Endodermal cell (in vitro differentiated cells): Measurements from ENCODE around the gene IKZF5. TPM values are rescaled to one million over a fixed set of nuclear protein-coding genes. Genes with fewer than 3 reads are reported as not detected.

ENCODE experiments used
- DNase-seq: peaks from one replicate; pipeline ENCODE4 v3.0.0-alpha.2; 2017
- H3K27ac ChIP-seq: 2 replicates; pipeline ENCODE4 v1.5.1; 2013; ENCODE audit warnings: mild to moderate bottlenecking, low read depth, low read length, moderate library complexity
- H3K27me3 ChIP-seq: 2 replicates; pipeline ENCODE4 v1.6.1; 2013; ENCODE audit warnings: mild to moderate bottlenecking, low read length, moderate library complexity; ENCODE audit not compliant: insufficient read depth, control insufficient read depth, poor library complexity, severe bottlenecking
- H3K36me3 ChIP-seq: 2 replicates; pipeline ENCODE4 v1.7.0; 2013; ENCODE audit warnings: mild to moderate bottlenecking, low read length, moderate library complexity; ENCODE audit not compliant: control insufficient read depth, insufficient read depth
- H3K4me1 ChIP-seq: one replicate; pipeline ENCODE4 v1.7.0; 2013; ENCODE audit warnings: low read length; ENCODE audit not compliant: control insufficient read depth, insufficient read depth
- H3K4me3 ChIP-seq: 2 replicates; pipeline ENCODE4 v1.5.1; 2013; ENCODE audit warnings: mild to moderate bottlenecking, low read length, moderate library complexity
- H3K9ac ChIP-seq: 2 replicates; pipeline ENCODE4 v1.6.1; 2013; ENCODE audit warnings: mild to moderate bottlenecking, low read length, moderate library complexity; ENCODE audit not compliant: poor library complexity, severe bottlenecking; ENCODE audit errors: extremely low read depth
- H3K9me3 ChIP-seq: 2 replicates; pipeline ENCODE4 v1.6.1; 2013; ENCODE audit warnings: mild to moderate bottlenecking, low read length, moderate library complexity; ENCODE audit not compliant: control insufficient read depth
- H3K27ac Mint-ChIP-seq: 2 replicates; pipeline ENCODE4 v1.8.0; 2020; ENCODE audit warnings: mixed read lengths
- H3K27me3 Mint-ChIP-seq: 2 replicates; pipeline ENCODE4 v1.8.0; 2021; ENCODE audit warnings: mild to moderate bottlenecking, mixed read lengths; ENCODE audit not compliant: insufficient read depth
- H3K36me3 Mint-ChIP-seq: 2 replicates; pipeline ENCODE4 v1.8.0; 2020; ENCODE audit warnings: low read depth, mixed read lengths
- H3K4me1 Mint-ChIP-seq: 2 replicates; pipeline ENCODE4 v1.8.0; 2020; ENCODE audit warnings: mixed read lengths
- H3K4me3 Mint-ChIP-seq: 2 replicates; pipeline ENCODE4 v1.8.0; 2020; ENCODE audit warnings: mild to moderate bottlenecking, moderate library complexity, mixed read lengths
- H3K9me3 Mint-ChIP-seq: 2 replicates; pipeline ENCODE4 v1.8.0; 2020; ENCODE audit warnings: mild to moderate bottlenecking, mixed read lengths
- CTCF ChIP-seq: fragments of 200-600 bp; sonication (generic); conservative IDR thresholded peaks from 2 replicates; pipeline ENCODE4 v1.5.0; 2021; ENCODE audit warnings: antibody characterized with exemption, mild to moderate bottlenecking
- WGBS, 2 experiments: methylation state at CpG; one replicate each; pipeline versions ENCODE4 v1.1.5 to v1.1.7; 2013; ENCODE audit warnings: missing lambda C conversion rate in 2 of 2, mixed read lengths in 1 of 2; ENCODE audit not compliant: insufficient coverage in 1 of 2, insufficient read length in 1 of 2; 5-methylcytosine and 5-hydroxymethylcytosine counted together
- total RNA-seq, 2 donors: library from RNA; stranded (reverse); fragmentation: NEBNext Ultra II Directional in 1 of 2; extraction: Animal tissue kit (Norgen Biotek cat#: 25700) in 1 of 2; gene quantifications; 2 replicates in 1 of 2; 3 replicates in 1 of 2; pipeline ENCODE4 v1.2.1, GENCODE V29; 2021

IKZF5 gene
- total RNA-seq, 2 donors from 2014 or later = 10.3 to 14.4 TPM

DNA sequence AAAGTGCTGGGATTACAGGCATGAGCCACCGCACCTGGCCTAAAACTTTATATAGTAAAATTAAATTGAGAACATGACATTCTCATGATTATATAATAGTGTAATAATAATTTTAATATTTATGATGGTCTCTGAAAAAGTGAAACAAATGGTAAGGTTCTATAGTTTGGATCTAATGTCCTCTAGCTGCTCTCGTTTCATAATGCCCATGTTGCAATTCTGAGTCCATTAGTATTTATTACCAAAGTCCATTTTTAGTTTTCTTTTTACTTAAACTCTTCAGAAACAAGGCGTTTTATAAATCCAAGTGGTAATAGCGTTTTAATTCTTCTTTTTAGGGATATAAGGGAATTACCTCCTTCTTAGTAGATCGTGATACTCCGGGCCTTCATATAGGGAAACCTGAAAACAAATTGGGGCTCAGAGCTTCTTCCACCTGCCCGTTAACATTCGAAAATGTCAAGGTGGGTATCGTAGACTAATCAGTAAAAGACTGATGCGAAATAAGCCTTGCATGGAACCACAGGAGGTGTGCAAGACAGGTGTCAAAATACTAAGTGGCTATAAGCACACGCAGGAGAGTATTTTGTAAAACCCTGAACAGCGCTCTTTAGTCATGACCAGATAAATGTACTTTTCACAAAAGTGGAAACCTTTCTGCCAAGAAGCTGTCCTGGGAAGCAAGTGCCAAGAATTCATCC, 34.3 kb upstream of the IKZF5 start:
- Mint-ChIP-seq H3K36me3 (peaks cover 35% of the 10 kb centered on the region), H3K4me3 (no peak overlapping the region), H3K4me1 (no peaks in the 10 kb centered on the region), H3K27ac (no peak overlapping the region), H3K27me3 (no peaks in the 10 kb centered on the region), H3K9me3 (no peaks in the 10 kb centered on the region)
- Histone ChIP-seq H3K27me3 (no peaks in the 10 kb centered on the region), H3K36me3 (peaks cover 31% of the 10 kb centered on the region), H3K9me3 (no peaks in the 10 kb centered on the region), H3K27ac (no peak overlapping the region), H3K9ac (no peak overlapping the region), H3K4me3 (no peak overlapping the region), H3K4me1 (no peaks in the 10 kb centered on the region)
- WGBS, 2 experiments = 83 to 91% methylated on average over 9 to 11 of the region's 12 CpGs
- TF ChIP-seq CTCF = no peak
- no peak for DNase-seq

GRCh38 chr10:123039632-123039930, 31.0 kb upstream of the IKZF5 start:
- Mint-ChIP-seq H3K27me3 (no peaks in the 10 kb centered on the region), H3K27ac (no peak overlapping the region), H3K9me3 (no peaks in the 10 kb centered on the region), H3K36me3 (peaks cover 38% of the 10 kb centered on the region), H3K4me3 (no peak overlapping the region), H3K4me1 (no peaks in the 10 kb centered on the region)
- no peak overlapping the region for H3K27ac ChIP-seq
- no peak overlapping the region for H3K4me3 ChIP-seq
- no peaks in the 10 kb centered on the region for H3K27me3 ChIP-seq
- no peaks in the 10 kb centered on the region for H3K4me1 ChIP-seq
- TF ChIP-seq CTCF = no peak
- DNase-seq = no peak
- peaks cover 22% of the 10 kb centered on the region for H3K36me3 ChIP-seq
- H3K9ac ChIP-seq = no peak overlapping the region
- H3K9me3 ChIP-seq = no peaks in the 10 kb centered on the region

- DNase-seq = peak; percentile 51
Observed at GRCh38 chr10:123038782-123039631, 30.4 kb upstream of the IKZF5 start.

More at GRCh38 chr10:123038782-123039631, 30.4 kb upstream of the IKZF5 start:
- Histone ChIP-seq H3K4me3 (no peak overlapping the region), H3K9ac (no peak overlapping the region), H3K9me3 (no peaks in the 10 kb centered on the region), H3K27ac (no peak overlapping the region), H3K27me3 (no peaks in the 10 kb centered on the region), H3K4me1 (no peaks in the 10 kb centered on the region), H3K36me3 (peaks cover 16% of the 10 kb centered on the region)
- Mint-ChIP-seq H3K36me3 (peaks cover 41% of the 10 kb centered on the region), H3K4me3 (no peak overlapping the region), H3K9me3 (no peaks in the 10 kb centered on the region), H3K4me1 (no peaks in the 10 kb centered on the region), H3K27ac (peak overlapping the region; percentile 36), H3K27me3 (no peaks in the 10 kb centered on the region)
- TF ChIP-seq CTCF = no peak
- WGBS, 2 experiments = 73 to 78% methylated on average over 14 to 18 of the region's 18 CpGs
